SK-N-SH treated with all-trans-retinoic acid at 6 μM for 48 hours (cell line): Measurements from ENCODE around the gene POU2F3.

Experiments
- ATAC-seq: fragments of 200-7000 bp; cut with Tn5 transposase; 3 replicates; pipeline ENCODE4 v1.9.1; 2020; ENCODE audit warnings: mild to moderate bottlenecking, moderate library complexity
- BACH2 ChIP-seq: fragments of 250-450 bp; sonication (Bioruptor Pico); IDR thresholded peaks from 2 replicates; pipeline ENCODE4 v1.9.0; 2021; ENCODE audit warnings: mild to moderate bottlenecking, borderline replicate concordance
- GLIS3 ChIP-seq: fragments of 250-450 bp; sonication (Bioruptor Pico); IDR thresholded peaks from 2 replicates; pipeline ENCODE4 v1.5.0; 2020; ENCODE audit warnings: mild to moderate bottlenecking, moderate library complexity
- ISL1 ChIP-seq: fragments of 250-450 bp; sonication (Bioruptor Pico); IDR thresholded peaks from 2 replicates; pipeline ENCODE4 v2.1.2; 2022; ENCODE audit warnings: mild to moderate bottlenecking, moderate library complexity
- OSR1 ChIP-seq: fragments of 250-450 bp; sonication (Bioruptor Pico); IDR thresholded peaks from 2 replicates; pipeline ENCODE4 v1.8.0; 2022; ENCODE audit warnings: moderate library complexity, mild to moderate bottlenecking, inconsistent platforms
- PPARA ChIP-seq: fragments of 250-450 bp; sonication (Bioruptor Pico); IDR thresholded peaks from 2 replicates; pipeline ENCODE4 v1.5.0; 2020; ENCODE audit warnings: mild to moderate bottlenecking, borderline replicate concordance
- RARB ChIP-seq: fragments of 250-450 bp; sonication (Bioruptor Pico); IDR thresholded peaks from 2 replicates; pipeline ENCODE4 v1.8.0; 2021; ENCODE audit warnings: mild to moderate bottlenecking, moderate library complexity
- SNAI2 ChIP-seq: fragments of 250-450 bp; sonication (Bioruptor Pico); IDR thresholded peaks from 2 replicates; pipeline ENCODE4 v1.5.0; 2020; ENCODE audit warnings: mild to moderate bottlenecking, moderate library complexity
- TCF4 ChIP-seq: fragments of 250-450 bp; sonication (Bioruptor Pico); IDR thresholded peaks from 2 replicates; pipeline ENCODE4 v1.8.0; 2021; ENCODE audit warnings: mild to moderate bottlenecking, moderate library complexity, borderline replicate concordance
- TOX ChIP-seq: fragments of 250-450 bp; sonication (Bioruptor Pico); IDR thresholded peaks from 2 replicates; pipeline ENCODE4 v1.8.0; 2021; ENCODE audit warnings: mild to moderate bottlenecking, moderate library complexity, borderline replicate concordance
- ZC3H10 ChIP-seq: fragments of 250-450 bp; sonication (Bioruptor Pico); IDR thresholded peaks from 2 replicates; pipeline ENCODE4 v1.5.1; 2021; ENCODE audit warnings: mild to moderate bottlenecking, moderate library complexity
- ZFP3 ChIP-seq: fragments of 250-450 bp; sonication (Bioruptor Pico); IDR thresholded peaks from 2 replicates; pipeline ENCODE4 v1.5.0; 2020; ENCODE audit warnings: mild to moderate bottlenecking, moderate library complexity
- ZFP30 ChIP-seq: fragments of 450-650 bp; formaldehyde crosslinking; IDR thresholded peaks from 2 replicates; pipeline ENCODE4 v1.5.0; 2022; ENCODE audit warnings: mild to moderate bottlenecking, moderate library complexity
- ZNF565 ChIP-seq: fragments of 450-650 bp; formaldehyde crosslinking; conservative IDR thresholded peaks from 2 replicates; pipeline ENCODE4 v1.5.0; 2020; ENCODE audit warnings: low read depth, mild to moderate bottlenecking, moderate library complexity
- ZNF70 ChIP-seq: fragments of 450-650 bp; formaldehyde crosslinking; IDR thresholded peaks from 2 replicates; pipeline ENCODE4 v1.5.0; 2020; ENCODE audit warnings: mild to moderate bottlenecking, moderate library complexity
- ZNF8 ChIP-seq: fragments of 450-650 bp; formaldehyde crosslinking; IDR thresholded peaks from 2 replicates; pipeline ENCODE4 v1.5.0; 2020; ENCODE audit warnings: mild to moderate bottlenecking, moderate library complexity
- TF ChIP-seq, protein P1 (sequence below): fragments of 250-450 bp; sonication (Bioruptor Pico); IDR thresholded peaks from 2 replicates; pipeline ENCODE4 v1.5.1; 2021; ENCODE audit warnings: mild to moderate bottlenecking, moderate library complexity
- TF ChIP-seq, protein P2 (sequence below): fragments of 250-450 bp; sonication (Bioruptor Pico); IDR thresholded peaks from 2 replicates; pipeline ENCODE4 v1.8.0; 2020; ENCODE audit warnings: mild to moderate bottlenecking, moderate library complexity, borderline replicate concordance
- TF ChIP-seq, protein P3 (sequence below): fragments of 250-450 bp; sonication (Bioruptor Pico); IDR thresholded peaks from 2 replicates; pipeline ENCODE4 v1.5.0; 2020; ENCODE audit warnings: mild to moderate bottlenecking, moderate library complexity
- TF ChIP-seq, protein P4 (sequence below): fragments of 250-450 bp; sonication (Bioruptor Pico); IDR thresholded peaks from 2 replicates; pipeline ENCODE4 v1.5.1; 2020; ENCODE audit warnings: low read depth, mild to moderate bottlenecking, moderate library complexity
- TF ChIP-seq, protein P5 (sequence below): fragments of 250-450 bp; sonication (Bioruptor Pico); IDR thresholded peaks from 2 replicates; pipeline ENCODE4 v1.8.0; 2021; ENCODE audit warnings: low read depth, mild to moderate bottlenecking, moderate library complexity, borderline replicate concordance

The POU2F3 gene

DNA sequence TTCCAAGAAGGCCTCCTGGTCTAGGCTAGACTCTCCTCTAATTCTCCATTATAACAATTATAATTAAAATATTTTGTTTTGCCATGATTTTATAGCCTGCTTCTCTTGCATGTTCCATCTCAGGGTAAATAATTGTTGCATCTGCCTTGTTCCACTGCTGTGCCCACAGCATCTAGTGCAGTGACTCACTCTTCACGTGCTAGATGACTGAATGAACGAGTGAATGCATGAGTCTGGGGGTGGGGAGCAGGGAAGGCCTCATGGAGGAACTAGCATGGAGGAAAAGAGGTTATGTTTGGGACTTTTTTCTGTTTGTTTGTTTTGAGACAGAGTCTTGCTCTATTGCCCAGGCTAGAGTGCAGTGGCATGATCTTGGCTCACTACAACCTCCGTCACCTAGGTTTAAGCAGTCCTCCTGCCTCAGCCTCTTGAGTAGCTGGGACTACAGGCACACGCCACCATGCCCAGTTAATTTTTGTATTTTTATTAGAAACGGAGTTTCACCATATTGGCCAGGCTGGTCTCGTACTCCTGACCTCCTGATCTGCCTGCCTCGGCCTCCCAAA lies 34.3 kb upstream of the POU2F3 start:
- peak; percentile 48; the same call in 2 of the 3 replicates for ATAC-seq
- TF ChIP-seq PPARA, result no peak
- TF ChIP-seq ZFP30 (CRISPR knock-in tag), result no peak
- TF ChIP-seq OSR1 (CRISPR knock-in tag), result no peak
- no peak for TF ChIP-seq TOX
- TF ChIP-seq, protein P1, sequence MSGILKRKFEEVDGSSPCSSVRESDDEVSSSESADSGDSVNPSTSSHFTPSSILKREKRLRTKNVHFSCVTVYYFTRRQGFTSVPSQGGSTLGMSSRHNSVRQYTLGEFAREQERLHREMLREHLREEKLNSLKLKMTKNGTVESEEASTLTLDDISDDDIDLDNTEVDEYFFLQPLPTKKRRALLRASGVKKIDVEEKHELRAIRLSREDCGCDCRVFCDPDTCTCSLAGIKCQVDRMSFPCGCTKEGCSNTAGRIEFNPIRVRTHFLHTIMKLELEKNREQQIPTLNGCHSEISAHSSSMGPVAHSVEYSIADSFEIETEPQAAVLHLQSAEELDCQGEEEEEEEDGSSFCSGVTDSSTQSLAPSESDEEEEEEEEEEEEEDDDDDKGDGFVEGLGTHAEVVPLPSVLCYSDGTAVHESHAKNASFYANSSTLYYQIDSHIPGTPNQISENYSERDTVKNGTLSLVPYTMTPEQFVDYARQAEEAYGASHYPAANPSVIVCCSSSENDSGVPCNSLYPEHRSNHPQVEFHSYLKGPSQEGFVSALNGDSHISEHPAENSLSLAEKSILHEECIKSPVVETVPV (CRISPR knock-in tag), result no peak
- TF ChIP-seq, protein P2, sequence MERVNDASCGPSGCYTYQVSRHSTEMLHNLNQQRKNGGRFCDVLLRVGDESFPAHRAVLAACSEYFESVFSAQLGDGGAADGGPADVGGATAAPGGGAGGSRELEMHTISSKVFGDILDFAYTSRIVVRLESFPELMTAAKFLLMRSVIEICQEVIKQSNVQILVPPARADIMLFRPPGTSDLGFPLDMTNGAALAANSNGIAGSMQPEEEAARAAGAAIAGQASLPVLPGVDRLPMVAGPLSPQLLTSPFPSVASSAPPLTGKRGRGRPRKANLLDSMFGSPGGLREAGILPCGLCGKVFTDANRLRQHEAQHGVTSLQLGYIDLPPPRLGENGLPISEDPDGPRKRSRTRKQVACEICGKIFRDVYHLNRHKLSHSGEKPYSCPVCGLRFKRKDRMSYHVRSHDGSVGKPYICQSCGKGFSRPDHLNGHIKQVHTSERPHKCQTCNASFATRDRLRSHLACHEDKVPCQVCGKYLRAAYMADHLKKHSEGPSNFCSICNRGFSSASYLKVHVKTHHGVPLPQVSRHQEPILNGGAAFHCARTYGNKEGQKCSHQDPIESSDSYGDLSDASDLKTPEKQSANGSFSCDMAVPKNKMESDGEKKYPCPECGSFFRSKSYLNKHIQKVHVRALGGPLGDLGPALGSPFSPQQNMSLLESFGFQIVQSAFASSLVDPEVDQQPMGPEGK, result no peak
- no peak for TF ChIP-seq BACH2 (CRISPR knock-in tag)
- no peak for TF ChIP-seq ZNF70
- TF ChIP-seq TCF4 (CRISPR knock-in tag), result no peak
- no peak for TF ChIP-seq RARB (CRISPR knock-in tag)
- no peak for TF ChIP-seq ISL1 (CRISPR knock-in tag)
- TF ChIP-seq, protein P3, sequence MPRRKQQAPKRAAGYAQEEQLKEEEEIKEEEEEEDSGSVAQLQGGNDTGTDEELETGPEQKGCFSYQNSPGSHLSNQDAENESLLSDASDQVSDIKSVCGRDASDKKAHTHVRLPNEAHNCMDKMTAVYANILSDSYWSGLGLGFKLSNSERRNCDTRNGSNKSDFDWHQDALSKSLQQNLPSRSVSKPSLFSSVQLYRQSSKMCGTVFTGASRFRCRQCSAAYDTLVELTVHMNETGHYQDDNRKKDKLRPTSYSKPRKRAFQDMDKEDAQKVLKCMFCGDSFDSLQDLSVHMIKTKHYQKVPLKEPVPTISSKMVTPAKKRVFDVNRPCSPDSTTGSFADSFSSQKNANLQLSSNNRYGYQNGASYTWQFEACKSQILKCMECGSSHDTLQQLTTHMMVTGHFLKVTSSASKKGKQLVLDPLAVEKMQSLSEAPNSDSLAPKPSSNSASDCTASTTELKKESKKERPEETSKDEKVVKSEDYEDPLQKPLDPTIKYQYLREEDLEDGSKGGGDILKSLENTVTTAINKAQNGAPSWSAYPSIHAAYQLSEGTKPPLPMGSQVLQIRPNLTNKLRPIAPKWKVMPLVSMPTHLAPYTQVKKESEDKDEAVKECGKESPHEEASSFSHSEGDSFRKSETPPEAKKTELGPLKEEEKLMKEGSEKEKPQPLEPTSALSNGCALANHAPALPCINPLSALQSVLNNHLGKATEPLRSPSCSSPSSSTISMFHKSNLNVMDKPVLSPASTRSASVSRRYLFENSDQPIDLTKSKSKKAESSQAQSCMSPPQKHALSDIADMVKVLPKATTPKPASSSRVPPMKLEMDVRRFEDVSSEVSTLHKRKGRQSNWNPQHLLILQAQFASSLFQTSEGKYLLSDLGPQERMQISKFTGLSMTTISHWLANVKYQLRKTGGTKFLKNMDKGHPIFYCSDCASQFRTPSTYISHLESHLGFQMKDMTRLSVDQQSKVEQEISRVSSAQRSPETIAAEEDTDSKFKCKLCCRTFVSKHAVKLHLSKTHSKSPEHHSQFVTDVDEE (CRISPR knock-in tag), result no peak
- no peak for TF ChIP-seq SNAI2 (CRISPR knock-in tag)
- TF ChIP-seq ZC3H10 (CRISPR knock-in tag), result no peak
- TF ChIP-seq ZNF8 (CRISPR knock-in tag), result no peak

DNA sequence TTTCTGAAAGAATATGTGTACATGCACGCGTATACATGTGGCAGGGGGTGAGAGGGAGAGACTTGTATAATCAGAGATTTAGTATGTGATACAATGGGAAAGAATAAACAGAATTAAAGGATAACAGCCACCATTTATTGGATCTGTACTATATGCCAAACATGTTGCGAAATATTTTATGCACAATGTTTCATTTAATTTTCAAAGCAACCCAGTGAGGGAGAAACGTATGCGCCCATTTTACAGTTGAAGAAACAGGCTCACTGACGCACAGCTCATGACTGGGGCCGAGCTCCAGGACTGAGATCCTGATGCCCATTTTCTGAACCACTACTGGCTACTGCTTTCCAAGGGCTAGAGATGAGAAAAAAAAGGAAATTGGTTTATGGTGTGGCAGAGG lies 32.4 kb upstream of the POU2F3 start:
- TF ChIP-seq RARB (CRISPR knock-in tag), result no peak
- no peak for TF ChIP-seq GLIS3 (CRISPR knock-in tag)
- TF ChIP-seq TOX, result no peak
- no peak for TF ChIP-seq BACH2 (CRISPR knock-in tag)
- TF ChIP-seq, protein P4, sequence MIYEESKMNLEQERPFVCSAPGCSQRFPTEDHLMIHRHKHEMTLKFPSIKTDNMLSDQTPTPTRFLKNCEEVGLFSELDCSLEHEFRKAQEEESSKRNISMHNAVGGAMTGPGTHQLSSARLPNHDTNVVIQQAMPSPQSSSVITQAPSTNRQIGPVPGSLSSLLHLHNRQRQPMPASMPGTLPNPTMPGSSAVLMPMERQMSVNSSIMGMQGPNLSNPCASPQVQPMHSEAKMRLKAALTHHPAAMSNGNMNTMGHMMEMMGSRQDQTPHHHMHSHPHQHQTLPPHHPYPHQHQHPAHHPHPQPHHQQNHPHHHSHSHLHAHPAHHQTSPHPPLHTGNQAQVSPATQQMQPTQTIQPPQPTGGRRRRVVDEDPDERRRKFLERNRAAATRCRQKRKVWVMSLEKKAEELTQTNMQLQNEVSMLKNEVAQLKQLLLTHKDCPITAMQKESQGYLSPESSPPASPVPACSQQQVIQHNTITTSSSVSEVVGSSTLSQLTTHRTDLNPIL (CRISPR knock-in tag), result no peak
- no peak for TF ChIP-seq TCF4 (CRISPR knock-in tag)
- no peak for TF ChIP-seq ZNF8 (CRISPR knock-in tag)
- no peak for TF ChIP-seq ZNF70
- no peak for TF ChIP-seq PPARA
- TF ChIP-seq, protein P5, sequence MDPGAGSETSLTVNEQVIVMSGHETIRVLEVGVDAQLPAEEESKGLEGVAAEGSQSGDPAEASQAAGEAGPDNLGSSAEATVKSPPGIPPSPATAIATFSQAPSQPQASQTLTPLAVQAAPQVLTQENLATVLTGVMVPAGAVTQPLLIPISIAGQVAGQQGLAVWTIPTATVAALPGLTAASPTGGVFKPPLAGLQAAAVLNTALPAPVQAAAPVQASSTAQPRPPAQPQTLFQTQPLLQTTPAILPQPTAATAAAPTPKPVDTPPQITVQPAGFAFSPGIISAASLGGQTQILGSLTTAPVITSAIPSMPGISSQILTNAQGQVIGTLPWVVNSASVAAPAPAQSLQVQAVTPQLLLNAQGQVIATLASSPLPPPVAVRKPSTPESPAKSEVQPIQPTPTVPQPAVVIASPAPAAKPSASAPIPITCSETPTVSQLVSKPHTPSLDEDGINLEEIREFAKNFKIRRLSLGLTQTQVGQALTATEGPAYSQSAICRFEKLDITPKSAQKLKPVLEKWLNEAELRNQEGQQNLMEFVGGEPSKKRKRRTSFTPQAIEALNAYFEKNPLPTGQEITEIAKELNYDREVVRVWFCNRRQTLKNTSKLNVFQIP, result no peak
- TF ChIP-seq SNAI2 (CRISPR knock-in tag), result no peak
- TF ChIP-seq, protein P3 (CRISPR knock-in tag), result no peak
- TF ChIP-seq, protein P1 (CRISPR knock-in tag), result no peak
- no peak for TF ChIP-seq ISL1 (CRISPR knock-in tag)
- TF ChIP-seq ZFP3 (CRISPR knock-in tag), result no peak
- no peak for TF ChIP-seq OSR1 (CRISPR knock-in tag)
- no peak for TF ChIP-seq ZNF565 (CRISPR knock-in tag)
- TF ChIP-seq, all 23 proteins: peak for 0
- no peak for ATAC-seq
